ENCODE results near the gene RCSD1.
A peak's percentile ranks its signal among the peaks of the same experiment; 100 is the strongest.
"Not testable (repeated sequence)": the region's sequence is repeated elsewhere in the genome, so short reads cannot be mapped to it uniquely, and the experiment has no call there.

The RCSD1 gene

GRCh38 chr1:167605576-167605975 lies 24.5 kb upstream of the RCSD1 start:
- TF ChIP-seq CTCF (IDR thresholded peaks at IDR 0.05; ENCODE audit: low read length, missing control alignments) = no peak
- no peak overlapping the region for H3K4me3 ChIP-seq (replicated peaks; ENCODE audit: low read depth, low read length)
- no peak for DNase-seq (ENCODE audit: low read depth)

GRCh38 chr1:167611983-167612382 lies 18.0 kb upstream of the RCSD1 start:
- H3K4me3 ChIP-seq (replicated peaks; ENCODE audit: low read depth, low read length) = no peak overlapping the region

GRCh38 chr1:167612587-167613385 lies 17.2 kb upstream of the RCSD1 start:
- no peak for TF ChIP-seq CTCF (IDR thresholded peaks at IDR 0.05; ENCODE audit: low read length, missing control alignments)
- no peak for DNase-seq (ENCODE audit: low read depth)
- H3K4me3 ChIP-seq (replicated peaks; ENCODE audit: low read depth, low read length) = no peak overlapping the region

More at GRCh38 chr1:167611983-167612382, 18.0 kb upstream of the RCSD1 start:
- no peak for DNase-seq (ENCODE audit: low read depth)
- TF ChIP-seq CTCF (IDR thresholded peaks at IDR 0.05; ENCODE audit: low read length, missing control alignments) = no peak

GRCh38 chr1:167613984-167614383 lies 16.0 kb upstream of the RCSD1 start:
- H3K4me3 ChIP-seq (replicated peaks; ENCODE audit: low read depth, low read length); DNase-seq (ENCODE audit: low read depth): not testable (repeated sequence)

GRCh38 chr1:167614851-167615250 lies 15.2 kb upstream of the RCSD1 start:
- no peak overlapping the region for H3K4me3 ChIP-seq (replicated peaks; ENCODE audit: low read depth, low read length)
- no peak for TF ChIP-seq CTCF (IDR thresholded peaks at IDR 0.05; ENCODE audit: low read length, missing control alignments)
- no peak for DNase-seq (ENCODE audit: low read depth)

- no peak for DNase-seq (ENCODE audit: low read depth)
- H3K4me3 ChIP-seq (replicated peaks; ENCODE audit: low read depth, low read length) = no peak overlapping the region
- TF ChIP-seq CTCF (IDR thresholded peaks at IDR 0.05; ENCODE audit: low read length, missing control alignments) = no peak
Observed at GRCh38 chr1:167616521-167616920, 13.5 kb upstream of the RCSD1 start.

- TF ChIP-seq CTCF (IDR thresholded peaks at IDR 0.05; ENCODE audit: low read length, missing control alignments) = no peak
- DNase-seq (ENCODE audit: low read depth) = peak; percentile 87
- peak overlapping the region; percentile 29 for H3K4me3 ChIP-seq (replicated peaks; ENCODE audit: low read depth, low read length)
Observed at GRCh38 chr1:167617153-167618147, 12.6 kb upstream of the RCSD1 start.
